ENCODE data around the gene RXRB.

The RXRB gene

GRCh38 chr6:33144373-33144772 is 56.1 kb downstream of the RXRB start:
- H3K36me3 ChIP-seq (ENCODE audit: control insufficient read depth, low read depth, low read length): no peaks in the 10 kb centered on the region
- H3K27ac ChIP-seq (ENCODE audit: low read length): no peak overlapping the region
- peaks cover 3% of the 10 kb centered on the region for H3K4me1 ChIP-seq (ENCODE audit: control insufficient read depth, low read depth, low read length)
- no peaks in the 10 kb centered on the region for H3K27me3 ChIP-seq (ENCODE audit: control insufficient read depth, insufficient read depth, low read length)
- H3K9ac ChIP-seq (ENCODE audit: low read length): no peak overlapping the region
- H3K4me3 ChIP-seq (ENCODE audit: low read length): no peak overlapping the region
- no peaks in the 10 kb centered on the region for H3K9me3 ChIP-seq (ENCODE audit: control insufficient read depth, low read depth, low read length)

Data from iPS-18a (cell line).